Spleen (tissue), 7 donors: ENCODE results near the gene EBLN2.

ENCODE experiments used
- CTCF ChIP-seq, 11 experiments: fragments of 200-600 bp in 7 of 11; fragments of 450-650 bp in 4 of 11; sonication (generic) in 4 of 11; IDR thresholded peaks in 8 of 11; conservative IDR thresholded peaks in 3 of 11; 1 replicate in 7 of 11; 2 replicates in 4 of 11; pipeline versions ENCODE4 v1.4.0 to v1.8.0; 2016 to 2021; ENCODE audit warnings: antibody characterized with exemption in 11 of 11, inconsistent platforms in 4 of 11, mild to moderate bottlenecking in 1 of 11
- POLR2A ChIP-seq, 3 donors: fragments of 450-650 bp; IDR thresholded peaks; one replicate each; pipeline ENCODE4 v1.5.1; 2017; ENCODE audit warnings: antibody characterized with exemption in 3 of 3, mild to moderate bottlenecking in 1 of 3
- donor health status: DM: no; HTN: no; CAD: no; lungs with moderate emphysema.
- donor health status: DM: no; HTN: no; CAD: no.
- donor health status: DM: no; HTN: no; CAD: no.

GRCh38 chr3:73036694-73037591 is 24.5 kb upstream of the EBLN2 start:
- TF ChIP-seq CTCF (IDR thresholded peaks at IDR 0.05 in 8 of 11, conservative IDR thresholded peaks at IDR 0.05 in 3 of 11) = no peak
- TF ChIP-seq POLR2A (IDR thresholded peaks at IDR 0.05) = no peak
